Measurements from ENCODE around the gene POLA2.
"Not testable (repeated sequence)": the region's sequence is repeated elsewhere in the genome, so short reads cannot be mapped to it uniquely, and the experiment has no call there.

POLA2 gene

DNA sequence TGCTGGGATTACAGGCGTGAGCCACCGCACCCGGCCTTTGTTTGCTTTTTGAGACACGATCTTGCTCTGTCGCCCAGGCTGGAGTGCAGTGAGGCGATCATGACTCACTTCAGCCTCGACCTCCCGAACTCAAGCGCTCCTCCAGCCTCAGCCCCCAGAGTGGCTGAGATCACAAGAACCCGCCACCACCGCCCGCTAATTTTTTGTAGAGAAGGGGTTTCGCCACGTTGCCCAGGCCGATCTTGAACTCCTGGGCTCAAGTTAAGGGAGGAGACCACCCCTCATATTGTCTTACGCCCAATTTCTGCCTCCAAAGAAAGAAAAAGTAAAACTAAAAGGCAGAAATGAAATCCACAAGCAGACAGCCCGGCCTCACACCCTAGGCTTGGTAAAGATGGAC is 1.5 kb upstream of the POLA2 start:
- no peak for TF ChIP-seq ZNF274 (IDR thresholded peaks at IDR 0.05; ENCODE audit: low read depth, low read length)
- no peak overlapping the region for H3K4me3 ChIP-seq (ENCODE audit: low read length)

DNA sequence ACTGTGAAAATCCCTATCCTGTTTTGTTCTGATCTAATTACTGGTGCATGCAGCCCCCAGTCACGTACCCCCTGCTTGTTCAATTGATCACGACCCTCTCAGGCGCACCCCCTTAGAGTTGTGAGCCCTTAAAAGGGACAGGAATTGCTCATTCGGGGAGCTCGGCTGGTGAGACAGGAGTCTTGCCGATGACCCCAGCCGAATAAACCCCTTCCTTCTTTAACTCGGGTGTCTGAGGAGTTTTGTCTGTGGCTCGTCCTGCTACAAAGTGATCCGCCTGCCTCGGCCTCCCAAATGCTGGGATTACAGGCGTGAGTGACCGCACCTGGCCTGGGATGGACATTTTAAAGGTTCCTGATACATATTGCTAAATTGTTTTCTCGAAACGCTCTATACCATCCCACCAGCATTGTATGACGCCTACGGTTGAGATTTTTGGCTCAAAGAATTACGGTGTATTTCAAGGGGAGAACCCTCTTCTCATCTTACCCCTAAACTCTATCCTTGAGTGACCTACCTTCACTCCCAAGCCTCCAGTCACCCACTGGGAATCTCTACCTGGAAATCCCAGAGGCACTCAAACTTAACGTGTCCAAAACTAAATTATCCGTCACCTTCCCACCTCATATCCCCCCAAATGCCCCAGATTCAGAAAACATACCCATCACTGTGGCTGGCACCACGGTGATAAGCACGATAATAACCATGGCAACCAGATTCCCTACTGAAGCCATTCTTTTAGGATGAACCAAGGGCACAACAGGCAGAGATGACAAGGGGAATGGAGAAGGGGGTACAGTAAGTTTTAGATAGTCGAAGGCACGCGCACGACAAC is 789 bp upstream of the POLA2 start:
- peak overlapping the region; percentile 89 for H3K4me3 ChIP-seq (ENCODE audit: low read length)
- no peak for TF ChIP-seq ZNF274 (IDR thresholded peaks at IDR 0.05; ENCODE audit: low read depth, low read length)

DNA sequence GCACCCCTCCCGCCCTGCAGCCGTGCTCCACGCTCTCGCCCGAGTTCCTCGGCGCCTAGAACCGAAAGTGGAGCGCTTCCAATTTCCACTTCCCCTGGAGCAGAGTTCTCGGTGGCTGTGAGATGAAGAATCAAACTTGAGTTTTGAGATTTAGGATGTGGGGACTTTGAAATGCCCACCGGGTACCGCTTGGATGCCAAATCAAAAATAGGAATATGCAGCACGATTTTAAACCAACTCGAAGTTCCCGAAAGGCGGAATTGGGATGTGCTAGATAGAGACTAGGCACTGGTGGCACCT is 569 bp downstream of the POLA2 start:
- no peak for TF ChIP-seq ZNF274 (IDR thresholded peaks at IDR 0.05; ENCODE audit: low read depth, low read length)
- H3K4me3 ChIP-seq (ENCODE audit: low read length), result peak overlapping the region; percentile 83

DNA sequence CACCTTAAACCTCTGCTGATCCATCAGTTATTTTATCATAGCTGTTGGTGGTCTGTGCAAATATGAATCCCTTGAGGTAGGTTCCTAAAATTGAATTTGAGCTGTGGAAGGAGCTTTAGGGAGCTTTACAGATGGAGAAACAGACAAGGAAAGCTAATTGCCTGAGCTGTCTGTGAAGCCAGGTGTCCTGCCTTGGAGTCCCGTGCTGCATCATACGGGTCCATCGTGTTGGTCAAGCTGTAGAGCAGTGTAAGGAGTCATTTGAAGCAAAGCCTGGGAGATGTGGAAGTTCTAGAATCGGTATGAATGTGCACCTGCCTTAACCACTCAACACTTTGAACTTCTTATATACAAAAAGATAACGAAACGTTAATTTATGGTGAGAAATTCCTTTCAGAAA is 1.0 kb downstream of the POLA2 start:
- TF ChIP-seq ZNF274 (IDR thresholded peaks at IDR 0.05; ENCODE audit: low read depth, low read length), result no peak

DNA sequence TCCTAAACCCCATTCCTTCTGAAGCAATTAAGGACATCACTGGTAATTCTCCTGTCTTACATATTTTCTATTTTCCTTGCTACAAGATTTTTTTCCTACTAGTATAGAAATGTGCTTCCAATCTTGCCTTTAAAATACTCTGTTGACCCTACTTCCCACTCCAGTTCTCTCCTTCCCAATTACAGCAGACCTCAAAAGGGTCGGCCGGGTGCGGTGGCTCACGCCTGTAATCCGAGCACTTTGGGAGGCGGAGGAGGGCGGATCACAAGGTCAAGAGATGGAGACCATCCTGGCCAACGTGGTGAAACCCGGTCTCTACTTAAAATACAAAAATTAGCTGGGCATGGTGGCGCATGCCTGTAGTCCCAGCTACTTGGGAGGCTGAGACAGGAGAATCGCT is 3.0 kb downstream of the POLA2 start:
- H3K4me3 ChIP-seq (ENCODE audit: low read length), result not testable (repeated sequence)

More for the DNA sequence above, 1.0 kb downstream of the POLA2 start:
- peak overlapping the region; percentile 83 for H3K4me3 ChIP-seq (ENCODE audit: low read length)

DNA sequence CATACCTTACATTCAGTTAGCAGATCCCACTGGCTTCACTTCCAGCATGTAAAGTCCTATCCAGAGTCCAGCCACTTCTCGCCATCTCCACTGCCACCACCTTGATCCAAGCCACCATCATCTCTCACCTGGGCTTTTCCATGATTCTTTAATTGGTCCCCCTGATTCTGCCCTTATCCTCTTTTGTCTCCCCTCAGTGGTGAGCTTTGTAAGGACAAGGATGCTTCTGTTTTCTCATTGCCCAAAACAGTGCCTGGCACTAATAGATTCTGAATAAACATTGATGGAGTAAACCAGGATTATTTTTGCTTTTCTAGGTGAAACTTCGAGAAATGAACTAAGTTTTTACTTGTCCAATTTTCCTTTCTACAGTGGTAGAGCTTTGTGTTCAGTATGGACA is 4.4 kb downstream of the POLA2 start:
- no peak for TF ChIP-seq ZNF274 (IDR thresholded peaks at IDR 0.05; ENCODE audit: low read depth, low read length)
- H3K4me3 ChIP-seq (ENCODE audit: low read length), result no peak overlapping the region

DNA sequence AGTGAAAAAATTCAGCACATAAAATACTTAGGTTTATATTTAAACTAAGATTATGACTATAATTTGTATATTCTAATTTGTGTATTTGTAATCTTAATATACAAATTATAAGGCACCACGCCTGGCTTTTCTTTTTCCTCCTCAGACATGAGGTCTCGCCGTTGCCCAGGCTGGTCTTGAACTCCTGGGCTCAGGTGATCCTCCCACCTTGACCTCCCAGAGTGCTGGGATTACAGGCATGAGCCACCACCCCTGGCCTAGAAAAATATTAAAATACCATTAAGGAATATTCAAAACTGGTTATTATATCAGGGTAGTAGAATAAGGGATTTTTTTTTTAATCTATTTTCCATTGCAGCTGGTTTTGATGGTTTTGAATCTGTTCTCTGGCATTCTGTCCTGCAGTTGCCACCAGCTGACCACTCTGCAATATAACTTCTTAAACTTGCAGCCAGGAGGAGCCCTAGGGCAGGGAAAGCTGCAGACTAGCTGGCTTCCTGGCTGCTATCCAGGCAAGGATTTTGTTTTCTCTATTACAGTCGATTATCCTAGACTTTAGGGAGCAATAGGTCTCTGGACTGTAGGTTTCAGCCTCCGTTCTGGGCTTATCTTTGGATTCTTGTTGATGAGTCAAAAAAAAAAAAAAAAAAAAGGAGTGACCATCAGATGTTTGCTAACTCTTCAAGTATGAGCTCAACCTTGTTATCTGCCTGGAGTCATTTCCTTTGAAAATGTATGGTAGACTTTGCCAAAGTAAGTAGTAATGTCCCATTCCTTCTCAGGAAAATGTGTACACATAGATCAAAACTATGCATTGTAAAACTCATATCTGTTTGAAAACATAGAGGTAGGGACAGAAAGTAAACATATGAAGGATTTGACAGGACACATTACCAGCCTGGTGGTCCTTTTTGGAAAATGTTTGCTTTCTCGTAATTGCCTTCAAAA is 13.2 kb downstream of the POLA2 start:
- no peak overlapping the region for H3K4me3 ChIP-seq (ENCODE audit: low read length)
- TF ChIP-seq ZNF274 (IDR thresholded peaks at IDR 0.05; ENCODE audit: low read depth, low read length), result no peak

DNA sequence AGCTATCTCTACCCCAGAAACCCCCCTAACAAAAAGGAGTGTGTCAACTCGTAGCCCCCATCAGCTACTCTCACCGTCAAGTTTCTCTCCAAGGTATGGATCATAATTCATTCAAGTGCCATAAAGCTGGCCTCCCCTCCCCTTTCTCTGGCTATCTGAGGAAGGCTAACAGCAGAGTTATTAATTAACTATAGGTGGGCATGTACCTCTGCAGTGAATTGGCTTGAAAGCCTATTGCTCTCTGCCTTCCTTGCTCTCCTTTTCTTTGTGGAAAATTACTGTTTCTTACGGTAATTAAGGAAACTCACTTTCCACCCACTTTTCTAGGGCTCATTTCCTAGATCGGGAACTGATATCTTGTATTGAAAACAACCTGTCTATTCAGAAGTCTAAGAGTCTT is 14.1 kb downstream of the POLA2 start:
- H3K4me3 ChIP-seq (ENCODE audit: low read length), result no peak overlapping the region
- TF ChIP-seq ZNF274 (IDR thresholded peaks at IDR 0.05; ENCODE audit: low read depth, low read length), result no peak

DNA sequence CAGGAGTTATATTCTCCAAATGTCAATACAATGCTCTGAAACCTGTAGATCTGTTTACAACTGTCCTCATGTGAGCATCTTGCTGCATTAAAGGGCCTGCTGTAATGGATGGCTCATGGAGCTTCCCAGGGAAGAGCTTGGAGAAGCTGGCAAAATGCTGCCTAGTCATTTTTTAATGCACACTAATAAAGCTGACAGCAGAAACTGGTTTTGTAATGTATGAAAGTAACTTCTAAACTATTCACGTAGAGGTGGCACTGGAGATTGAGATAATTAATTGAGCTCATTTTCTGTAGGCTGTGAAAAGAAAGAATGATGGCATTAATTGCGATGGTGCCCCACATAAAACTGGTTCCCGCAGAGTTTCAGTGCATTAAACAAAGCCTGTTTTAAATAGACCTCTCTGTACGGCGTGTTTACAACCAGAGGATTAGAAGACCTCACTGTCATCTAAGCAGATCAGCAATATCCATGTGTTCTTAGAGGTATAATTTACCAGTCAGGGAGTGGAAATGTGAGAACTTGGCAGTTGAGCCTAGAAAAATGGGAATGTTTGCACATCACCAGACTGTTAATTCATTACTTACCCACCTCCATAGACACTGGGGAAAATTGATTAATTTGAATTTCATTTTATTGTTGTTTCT is 16.0 kb downstream of the POLA2 start:
- no peak for TF ChIP-seq ZNF274 (IDR thresholded peaks at IDR 0.05; ENCODE audit: low read depth, low read length)
- H3K4me3 ChIP-seq (ENCODE audit: low read length), result no peak overlapping the region

DNA sequence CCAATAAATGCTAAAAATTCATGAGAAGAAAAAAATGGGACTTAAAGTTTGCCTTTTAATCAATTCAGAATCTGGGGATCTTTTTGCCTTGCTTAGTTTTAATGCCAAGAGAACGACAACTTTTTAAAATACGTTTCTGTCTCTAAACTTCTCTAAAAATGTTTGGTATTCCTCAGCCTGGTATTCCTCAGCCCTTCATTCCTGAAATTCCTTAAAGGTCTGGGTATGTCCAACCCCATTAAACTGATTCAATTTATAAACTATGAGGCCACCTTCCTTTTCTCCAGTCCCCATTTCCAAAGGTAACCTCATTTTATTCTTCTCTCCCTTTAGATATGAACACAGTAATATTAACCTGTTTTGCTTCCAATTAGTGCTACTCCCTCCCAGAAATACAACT is 16.6 kb downstream of the POLA2 start:
- no peak for TF ChIP-seq ZNF274 (IDR thresholded peaks at IDR 0.05; ENCODE audit: low read depth, low read length)

DNA sequence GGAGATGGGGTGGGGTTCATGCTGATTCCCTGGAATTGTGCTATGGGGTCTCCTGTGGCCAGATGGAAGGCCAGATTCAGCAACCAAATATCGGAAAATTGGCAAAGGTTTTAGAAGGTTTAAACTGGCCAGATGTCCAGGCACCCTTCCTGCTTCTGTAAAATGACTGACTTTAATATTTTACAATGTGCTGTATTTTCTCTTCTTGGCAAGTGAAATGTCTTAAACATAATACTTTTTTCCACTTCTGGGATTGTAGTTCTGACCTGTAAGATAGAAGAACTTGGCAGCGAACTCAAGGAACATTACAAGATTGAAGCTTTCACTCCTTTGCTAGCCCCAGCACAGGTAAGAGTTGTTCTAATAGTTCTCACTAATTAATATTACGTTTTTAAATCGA is 17.5 kb downstream of the POLA2 start:
- TF ChIP-seq ZNF274 (IDR thresholded peaks at IDR 0.05; ENCODE audit: low read depth, low read length), result no peak
- no peak overlapping the region for H3K4me3 ChIP-seq (ENCODE audit: low read length)

More for the DNA sequence above, 16.6 kb downstream of the POLA2 start:
- no peak overlapping the region for H3K4me3 ChIP-seq (ENCODE audit: low read length)

DNA sequence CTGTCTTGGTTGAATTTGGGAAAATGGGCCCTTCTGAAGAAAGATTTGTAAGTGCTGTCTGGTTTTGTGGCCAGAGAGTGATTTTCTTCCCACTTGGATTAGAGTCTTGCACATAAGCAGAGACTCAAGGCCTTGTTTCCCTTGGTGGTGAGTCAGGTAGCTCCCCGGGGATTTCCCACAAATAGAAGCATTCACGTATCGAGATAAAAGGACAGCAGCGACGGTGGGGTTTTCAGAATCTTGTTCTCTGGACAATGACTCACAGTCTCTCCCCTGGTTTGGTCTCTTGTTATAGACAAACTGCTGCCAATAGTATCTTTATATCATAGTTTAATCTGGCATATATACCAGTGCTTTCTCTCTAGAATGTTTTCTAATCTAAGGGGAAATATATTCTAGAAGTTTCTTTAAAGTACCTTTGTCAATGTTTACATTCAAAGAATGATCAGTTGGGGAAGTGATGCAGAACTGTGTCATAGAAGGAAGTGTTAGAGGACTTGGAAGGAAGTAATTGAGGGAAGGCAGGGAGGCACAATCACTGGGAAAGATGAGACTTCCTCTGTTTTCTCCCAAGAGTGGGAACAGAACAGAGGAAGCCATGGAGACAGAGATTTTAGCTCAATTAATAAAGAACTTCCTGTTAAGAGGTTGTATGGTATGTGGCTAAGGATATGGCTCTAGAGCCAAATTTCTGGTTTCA is 18.1 kb downstream of the POLA2 start:
- H3K4me3 ChIP-seq (ENCODE audit: low read length), result no peak overlapping the region
- no peak for TF ChIP-seq ZNF274 (IDR thresholded peaks at IDR 0.05; ENCODE audit: low read depth, low read length)

DNA sequence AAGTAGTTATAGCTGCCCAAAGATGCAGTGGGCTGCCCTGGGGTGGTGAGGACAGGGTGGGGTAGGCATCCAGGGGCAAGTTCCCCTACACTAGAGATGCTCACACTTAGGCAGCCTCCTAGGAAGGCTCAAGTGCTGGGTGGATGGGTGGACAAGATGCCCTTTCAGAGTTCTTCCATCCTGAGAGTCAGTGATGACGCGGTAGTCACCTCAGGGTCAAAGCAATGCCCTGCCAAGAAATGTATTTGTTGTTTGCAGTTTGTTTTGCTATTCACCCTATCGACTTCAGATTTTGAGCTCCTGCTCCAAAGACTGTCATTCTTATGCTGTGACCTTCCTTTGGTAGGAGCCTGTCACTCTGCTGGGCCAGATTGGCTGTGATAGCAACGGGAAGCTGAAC is 18.9 kb downstream of the POLA2 start:
- H3K4me3 ChIP-seq (ENCODE audit: low read length), result no peak overlapping the region
- no peak for TF ChIP-seq ZNF274 (IDR thresholded peaks at IDR 0.05; ENCODE audit: low read depth, low read length)

DNA sequence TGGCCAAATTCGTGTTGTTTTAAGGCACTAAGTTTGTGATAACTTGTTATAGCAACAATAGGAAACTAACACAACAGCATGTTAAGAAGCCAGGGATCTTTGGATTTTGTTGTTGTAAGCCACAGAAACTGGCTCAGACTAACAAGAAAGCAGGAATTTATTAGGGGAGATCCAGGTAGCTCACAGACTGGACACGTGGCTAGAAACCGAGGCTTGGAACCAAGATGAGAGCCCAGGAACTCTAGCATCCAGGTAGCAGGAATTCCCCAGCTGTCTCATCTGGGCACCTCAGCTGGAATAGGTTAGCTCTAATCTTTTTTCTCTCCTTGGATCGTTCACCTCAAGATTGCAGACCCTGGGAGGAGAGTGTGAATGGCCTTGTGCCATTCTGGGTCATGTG is 24.9 kb downstream of the POLA2 start:
- no peak overlapping the region for H3K4me3 ChIP-seq (ENCODE audit: low read length)
- TF ChIP-seq ZNF274 (IDR thresholded peaks at IDR 0.05; ENCODE audit: low read depth, low read length), result no peak

Data from GM08714 (cell line).